ENCODE results near the gene TOP1.

Gene TOP1

GRCh38 chr20:41142919-41143318 lies 114.3 kb downstream of the TOP1 start:
- DNase-seq = peak; percentile 68
- Histone ChIP-seq H3K27me3 (ENCODE audit: insufficient read depth, low read length, poor library complexity) (no peaks in the 10 kb centered on the region), H3K4me1 (ENCODE audit: insufficient read depth, low read length) (peaks cover 70% of the 10 kb centered on the region), H4K20me1 (ENCODE audit: insufficient read depth, low read length) (peaks cover 97% of the 10 kb centered on the region), H3K4me3 (ENCODE audit: low read depth in 1 of 2, low read length in 2 of 2) (0 out of 4 replicates have a peak overlapping the region, but pooled peaks of 1 of the 2 experiments have one; percentile 4), H3K9me3 (ENCODE audit: insufficient read depth, low read length, severe bottlenecking) (no peaks in the 10 kb centered on the region), H2AFZ (ENCODE audit: low read depth, low read length) (no peak overlapping the region), H3K4me2 (ENCODE audit: insufficient read depth, low read length) (peak overlapping the region; percentile 89), H3K9ac (ENCODE audit: low read depth, low read length) (0 out of 2 replicates have a peak overlapping the region, but pooled peaks have one; percentile 9), H3K27ac (ENCODE audit: low read length) (peak overlapping the region; percentile 41), H3K36me3 (ENCODE audit: insufficient read depth, low read length) (peaks cover 79% of the 10 kb centered on the region), H3K79me2 (ENCODE audit: insufficient read depth, low read length) (peaks cover 100% of the 10 kb centered on the region)
- ATAC-seq (ENCODE audit: insufficient read depth, low read depth) = peak; percentile 67
- no peak for TF ChIP-seq CTCF (IDR thresholded peaks at IDR 0.05; ENCODE audit: borderline replicate concordance, extremely low read depth, low read length, poor library complexity, severe bottlenecking)
- TF ChIP-seq EZH2 (IDR thresholded peaks at IDR 0.05; ENCODE audit: borderline replicate concordance, low read depth, low read length, severe bottlenecking) = no peak

- no peaks in the 10 kb centered on the region for H3K9me3 ChIP-seq (ENCODE audit: insufficient read depth, low read length, severe bottlenecking)
- peaks cover 100% of the 10 kb centered on the region for H3K79me2 ChIP-seq (ENCODE audit: insufficient read depth, low read length)
- H3K4me3 ChIP-seq (ENCODE audit: low read depth in 1 of 2, low read length in 2 of 2) = no peak overlapping the region
- no peaks in the 10 kb centered on the region for H3K27me3 ChIP-seq (ENCODE audit: insufficient read depth, low read length, poor library complexity)
- peak overlapping the region; percentile 89 for H3K4me2 ChIP-seq (ENCODE audit: insufficient read depth, low read length)
- peak overlapping the region; percentile 41 for H3K27ac ChIP-seq (ENCODE audit: low read length)
- H3K4me1 ChIP-seq (ENCODE audit: insufficient read depth, low read length) = peaks cover 70% of the 10 kb centered on the region
- H3K9ac ChIP-seq (ENCODE audit: low read depth, low read length) = no peak overlapping the region
- ATAC-seq (ENCODE audit: insufficient read depth, low read depth) = no peak
- H4K20me1 ChIP-seq (ENCODE audit: insufficient read depth, low read length) = peaks cover 99% of the 10 kb centered on the region
- TF ChIP-seq CTCF (IDR thresholded peaks at IDR 0.05; ENCODE audit: borderline replicate concordance, extremely low read depth, low read length, poor library complexity, severe bottlenecking) (no peak), EZH2 (IDR thresholded peaks at IDR 0.05; ENCODE audit: borderline replicate concordance, low read depth, low read length, severe bottlenecking) (no peak)
- no peak for DNase-seq
- H2AFZ ChIP-seq (ENCODE audit: low read depth, low read length) = no peak overlapping the region
- peaks cover 83% of the 10 kb centered on the region for H3K36me3 ChIP-seq (ENCODE audit: insufficient read depth, low read length)
Observed at GRCh38 chr20:41143354-41143753, 114.7 kb downstream of the TOP1 start.

GRCh38 chr20:41145317-41145716 lies 116.7 kb downstream of the TOP1 start:
- no peak overlapping the region for H3K4me2 ChIP-seq (ENCODE audit: insufficient read depth, low read length)

More at GRCh38 chr20:41145317-41145716, 116.7 kb downstream of the TOP1 start:
- Histone ChIP-seq H3K36me3 (ENCODE audit: insufficient read depth, low read length) (peaks cover 88% of the 10 kb centered on the region), H3K27me3 (ENCODE audit: insufficient read depth, low read length, poor library complexity) (no peaks in the 10 kb centered on the region), H3K4me1 (ENCODE audit: insufficient read depth, low read length) (peaks cover 55% of the 10 kb centered on the region), H2AFZ (ENCODE audit: low read depth, low read length) (no peak overlapping the region), H3K27ac (ENCODE audit: low read length) (peak overlapping the region; percentile 12; the same call in 1 of the 2 replicates), H3K79me2 (ENCODE audit: insufficient read depth, low read length) (peaks cover 100% of the 10 kb centered on the region), H3K4me3 (ENCODE audit: low read depth in 1 of 2, low read length in 2 of 2) (no peak overlapping the region), H4K20me1 (ENCODE audit: insufficient read depth, low read length) (peaks cover 99% of the 10 kb centered on the region), H3K9me3 (ENCODE audit: insufficient read depth, low read length, severe bottlenecking) (no peaks in the 10 kb centered on the region), H3K9ac (ENCODE audit: low read depth, low read length) (no peak overlapping the region)
- ATAC-seq (ENCODE audit: insufficient read depth, low read depth) = no peak
- no peak for DNase-seq
- TF ChIP-seq EZH2 (IDR thresholded peaks at IDR 0.05; ENCODE audit: borderline replicate concordance, low read depth, low read length, severe bottlenecking) (no peak), CTCF (IDR thresholded peaks at IDR 0.05; ENCODE audit: borderline replicate concordance, extremely low read depth, low read length, poor library complexity, severe bottlenecking) (no peak)
